Measurements from ENCODE around the gene ARHGEF28. TPM values are rescaled to one million over a fixed set of nuclear protein-coding genes. Genes with fewer than 3 reads are reported as not detected.

The ARHGEF28 gene
- total RNA-seq, 2 donors from 2014 or later = 0.05 TPM; not detected in 1

GRCh38 chr5:73859696-73860095 lies 233.7 kb downstream of the ARHGEF28 start:
- no peak overlapping the region for H3K27ac Mint-ChIP-seq
- ATAC-seq (no peak), DNase-seq (ENCODE audit: low spot score in 2 of 2) (no peak)
- H3K9me3 Mint-ChIP-seq = no peaks in the 10 kb centered on the region
- no peaks in the 10 kb centered on the region for H3K36me3 Mint-ChIP-seq

GRCh38 chr5:73861313-73861988 lies 235.5 kb downstream of the ARHGEF28 start:
- H3K9me3 Mint-ChIP-seq = no peaks in the 10 kb centered on the region
- ATAC-seq (no peak), DNase-seq (ENCODE audit: low spot score in 2 of 2) (no peak)
- H3K27ac Mint-ChIP-seq = no peak overlapping the region
- no peaks in the 10 kb centered on the region for H3K36me3 Mint-ChIP-seq

GRCh38 chr5:73862796-73863195 lies 236.8 kb downstream of the ARHGEF28 start:
- H3K27ac Mint-ChIP-seq = no peak overlapping the region
- no peak for DNase-seq (ENCODE audit: low spot score in 2 of 2)
- ATAC-seq = no peak

GRCh38 chr5:73863876-73864275 lies 237.9 kb downstream of the ARHGEF28 start:
- no peaks in the 10 kb centered on the region for H3K36me3 Mint-ChIP-seq
- H3K27ac Mint-ChIP-seq = no peak overlapping the region
- H3K9me3 Mint-ChIP-seq = no peaks in the 10 kb centered on the region
- no peak for DNase-seq (ENCODE audit: low spot score in 2 of 2)
- ATAC-seq = no peak

More at GRCh38 chr5:73862796-73863195, 236.8 kb downstream of the ARHGEF28 start:
- Mint-ChIP-seq H3K36me3 (no peaks in the 10 kb centered on the region), H3K9me3 (no peaks in the 10 kb centered on the region)

GRCh38 chr5:73865315-73865714 lies 239.3 kb downstream of the ARHGEF28 start:
- no peak for ATAC-seq
- DNase-seq (ENCODE audit: low spot score in 2 of 2) = no peak
- Mint-ChIP-seq H3K36me3 (no peaks in the 10 kb centered on the region), H3K27ac (no peak overlapping the region), H3K9me3 (no peaks in the 10 kb centered on the region)

GRCh38 chr5:73867345-73868335 lies 241.6 kb downstream of the ARHGEF28 start:
- ATAC-seq = no peak
- Mint-ChIP-seq H3K9me3 (no peaks in the 10 kb centered on the region), H3K36me3 (no peaks in the 10 kb centered on the region)

GRCh38 chr5:73883646-73884045 lies 257.6 kb downstream of the ARHGEF28 start:
- H3K36me3 Mint-ChIP-seq = no peaks in the 10 kb centered on the region
- ATAC-seq (no peak), DNase-seq (ENCODE audit: low spot score in 2 of 2) (no peak)
- H3K9me3 Mint-ChIP-seq = no peaks in the 10 kb centered on the region
- H3K27ac Mint-ChIP-seq = no peak overlapping the region

More at GRCh38 chr5:73867345-73868335, 241.6 kb downstream of the ARHGEF28 start:
- no peak for DNase-seq (ENCODE audit: low spot score in 2 of 2)
- no peak overlapping the region for H3K27ac Mint-ChIP-seq

GRCh38 chr5:73887688-73888087 lies 261.7 kb downstream of the ARHGEF28 start:
- no peaks in the 10 kb centered on the region for H3K36me3 Mint-ChIP-seq
- no peak overlapping the region for H3K27ac Mint-ChIP-seq
- ATAC-seq (no peak), DNase-seq (ENCODE audit: low spot score in 2 of 2) (no peak)
- H3K9me3 Mint-ChIP-seq = no peaks in the 10 kb centered on the region

- no peaks in the 10 kb centered on the region for H3K9me3 Mint-ChIP-seq
- no peak for ATAC-seq
- DNase-seq (ENCODE audit: low spot score in 2 of 2) = no peak
- no peak overlapping the region for H3K27ac Mint-ChIP-seq
- no peaks in the 10 kb centered on the region for H3K36me3 Mint-ChIP-seq
These were observed 264.6 kb downstream of the ARHGEF28 start for GRCh38 chr5:73890569-73890968.

- Mint-ChIP-seq H3K27ac (no peak overlapping the region), H3K9me3 (no peaks in the 10 kb centered on the region), H3K36me3 (no peaks in the 10 kb centered on the region)
- ATAC-seq (no peak), DNase-seq (ENCODE audit: low spot score in 2 of 2) (no peak)
These were observed 266.2 kb downstream of the ARHGEF28 start for GRCh38 chr5:73892218-73892617.

GRCh38 chr5:73892806-73893205 lies 266.8 kb downstream of the ARHGEF28 start:
- H3K9me3 Mint-ChIP-seq = no peaks in the 10 kb centered on the region
- H3K27ac Mint-ChIP-seq = no peak overlapping the region
- no peak for ATAC-seq
- H3K36me3 Mint-ChIP-seq = no peaks in the 10 kb centered on the region
- no peak for DNase-seq (ENCODE audit: low spot score in 2 of 2)

GRCh38 chr5:73893813-73894212 lies 267.8 kb downstream of the ARHGEF28 start:
- DNase-seq (ENCODE audit: low spot score in 2 of 2) = no peak
- ATAC-seq = no peak
- Mint-ChIP-seq H3K27ac (no peak overlapping the region), H3K9me3 (no peaks in the 10 kb centered on the region), H3K36me3 (no peaks in the 10 kb centered on the region)

- no peaks in the 10 kb centered on the region for H3K36me3 Mint-ChIP-seq
- no peak overlapping the region for H3K27ac Mint-ChIP-seq
- ATAC-seq = no peak
- DNase-seq (ENCODE audit: low spot score in 2 of 2) = no peak
- no peaks in the 10 kb centered on the region for H3K9me3 Mint-ChIP-seq
These were observed 268.9 kb downstream of the ARHGEF28 start for GRCh38 chr5:73894860-73895259.

GRCh38 chr5:73895471-73895870 lies 269.5 kb downstream of the ARHGEF28 start:
- ATAC-seq (peak in 1 of 2 donors; percentile 56), DNase-seq (ENCODE audit: low spot score in 2 of 2) (no peak)
- Mint-ChIP-seq H3K36me3 (no peaks in the 10 kb centered on the region), H3K27ac (no peak overlapping the region), H3K9me3 (no peaks in the 10 kb centered on the region)

GRCh38 chr5:73896097-73896496 lies 270.1 kb downstream of the ARHGEF28 start:
- H3K27ac Mint-ChIP-seq = no peak overlapping the region
- no peak for DNase-seq (ENCODE audit: low spot score in 2 of 2)
- H3K36me3 Mint-ChIP-seq = no peaks in the 10 kb centered on the region

GRCh38 chr5:73896668-73897067 lies 270.7 kb downstream of the ARHGEF28 start:
- ATAC-seq (no peak), DNase-seq (ENCODE audit: low spot score in 2 of 2) (no peak)
- Mint-ChIP-seq H3K9me3 (no peaks in the 10 kb centered on the region), H3K36me3 (no peaks in the 10 kb centered on the region), H3K27ac (no peak overlapping the region)

More at GRCh38 chr5:73896097-73896496, 270.1 kb downstream of the ARHGEF28 start:
- ATAC-seq = no peak
- no peaks in the 10 kb centered on the region for H3K9me3 Mint-ChIP-seq

GRCh38 chr5:73897893-73898292 lies 271.9 kb downstream of the ARHGEF28 start:
- Mint-ChIP-seq H3K9me3 (no peaks in the 10 kb centered on the region), H3K27ac (no peak overlapping the region), H3K36me3 (no peaks in the 10 kb centered on the region)
- DNase-seq (ENCODE audit: low spot score in 2 of 2) = no peak
- no peak for ATAC-seq
